Measurements from ENCODE around the gene SPSB1. TPM values are rescaled to one million over a fixed set of nuclear protein-coding genes. Genes with fewer than 3 reads are reported as not detected.

The SPSB1 gene
- total RNA-seq, 1 donor from 2014 or later, result 14.7 TPM

DNA sequence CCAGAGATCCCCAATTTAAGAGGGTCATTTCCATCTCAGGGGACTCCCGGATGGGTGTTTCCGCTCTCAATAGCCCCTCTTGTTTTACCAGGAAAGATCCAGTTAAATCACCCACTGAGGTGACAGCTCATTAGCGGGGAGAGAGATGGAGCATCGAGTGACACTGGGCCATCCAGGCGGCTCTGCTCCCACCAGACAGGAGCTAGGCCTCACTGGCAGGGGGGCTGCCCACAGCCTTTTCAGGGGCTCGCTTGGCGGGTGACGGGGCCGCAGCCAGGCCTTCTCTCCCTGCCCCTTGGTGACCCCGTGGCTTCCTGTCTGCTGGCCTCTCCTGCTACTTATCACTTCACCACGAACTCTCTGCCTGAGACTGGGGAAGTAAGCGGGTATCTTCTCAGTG lies 26.7 kb upstream of the SPSB1 start:
- Histone ChIP-seq H3K27me3 (ENCODE audit: low read depth) (no peaks in the 10 kb centered on the region), H3K36me3 (peaks cover 57% of the 10 kb centered on the region), H3K27ac (no peak overlapping the region), H3K9me3 (no peaks in the 10 kb centered on the region), H3K4me1 (no peaks in the 10 kb centered on the region), H3K4me3 (no peak overlapping the region)
- no peak for TF ChIP-seq CTCF (IDR thresholded peaks at IDR 0.05)
- no peak for ATAC-seq
- intact Hi-C loops (cut with DNase I), result no loop called here
- DNase-seq, result no peak

- no peak for TF ChIP-seq CTCF (IDR thresholded peaks at IDR 0.05)
- no peak for ATAC-seq
- no peaks in the 10 kb centered on the region for H3K4me1 ChIP-seq
- no peak overlapping the region for H3K4me3 ChIP-seq
- DNase-seq, result no peak
- H3K9me3 ChIP-seq, result no peaks in the 10 kb centered on the region
- H3K27ac ChIP-seq, result no peak overlapping the region
- H3K36me3 ChIP-seq, result peaks cover 50% of the 10 kb centered on the region
- H3K27me3 ChIP-seq (ENCODE audit: low read depth), result no peaks in the 10 kb centered on the region
- intact Hi-C loops (cut with DNase I), result no loop called here
Measured at GRCh38 chr1:9267352-9267686, 25.4 kb upstream of the SPSB1 start.

DNA sequence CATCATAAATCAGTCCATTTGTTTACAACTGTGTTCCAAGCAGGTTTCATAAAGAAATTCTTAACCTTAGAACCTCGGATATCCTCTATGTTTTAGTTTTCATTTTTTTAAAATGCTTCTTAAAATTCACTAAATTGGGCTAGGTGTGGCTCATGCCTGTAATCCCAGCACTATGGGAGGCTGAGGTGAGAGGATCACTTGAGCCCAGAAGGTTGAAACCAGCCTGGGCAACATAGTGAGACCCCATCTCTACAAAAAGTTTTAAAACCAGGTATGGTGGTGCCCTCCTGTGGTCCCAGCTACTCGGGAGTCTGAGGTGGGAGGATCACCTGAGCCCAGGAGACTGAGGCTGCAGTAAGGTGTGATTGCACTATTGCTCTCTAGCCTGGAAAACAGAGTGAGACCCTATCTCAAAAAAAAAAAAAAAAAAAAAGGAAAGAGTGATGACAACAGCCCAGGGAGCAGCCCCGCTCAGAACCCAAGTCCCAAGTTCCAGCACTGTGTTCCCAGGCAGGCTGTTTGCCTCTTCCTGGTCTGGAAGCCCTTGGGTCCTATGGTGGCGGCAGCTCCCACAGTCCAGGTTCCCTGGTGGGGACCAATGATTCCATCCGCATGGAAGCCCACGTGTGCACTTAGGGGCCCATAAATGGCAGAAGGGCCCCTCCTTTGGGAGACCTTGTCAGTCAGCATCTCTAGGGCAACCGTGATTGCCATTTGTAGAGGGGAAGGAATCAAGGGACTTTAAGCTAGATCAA lies 24.7 kb upstream of the SPSB1 start:
- DNase-seq (no peak), ATAC-seq (no peak)
- TF ChIP-seq CTCF (IDR thresholded peaks at IDR 0.05), result no peak
- H3K4me3 ChIP-seq, result no peak overlapping the region
- no peak overlapping the region for H3K27ac ChIP-seq
- intact Hi-C loops (cut with DNase I), result no loop called here
- no peaks in the 10 kb centered on the region for H3K27me3 ChIP-seq (ENCODE audit: low read depth)
- no peaks in the 10 kb centered on the region for H3K9me3 ChIP-seq
- peaks cover 43% of the 10 kb centered on the region for H3K36me3 ChIP-seq
- H3K4me1 ChIP-seq, result no peaks in the 10 kb centered on the region

GRCh38 chr1:9269078-9269501 lies 23.6 kb upstream of the SPSB1 start:
- no peak for DNase-seq
- intact Hi-C loops (cut with DNase I), result no loop called here

GRCh38 chr1:9269721-9270120 lies 23.0 kb upstream of the SPSB1 start:
- Histone ChIP-seq H3K4me1 (no peaks in the 10 kb centered on the region), H3K27ac (no peak overlapping the region), H3K27me3 (ENCODE audit: low read depth) (no peaks in the 10 kb centered on the region), H3K9me3 (no peaks in the 10 kb centered on the region), H3K36me3 (peaks cover 26% of the 10 kb centered on the region), H3K4me3 (no peak overlapping the region)
- no peak for DNase-seq
- ATAC-seq, result no peak
- intact Hi-C loops (cut with DNase I), result no loop called here
- no peak for TF ChIP-seq CTCF (IDR thresholded peaks at IDR 0.05)

More at GRCh38 chr1:9269078-9269501, 23.6 kb upstream of the SPSB1 start:
- peaks cover 32% of the 10 kb centered on the region for H3K36me3 ChIP-seq
- H3K9me3 ChIP-seq, result no peaks in the 10 kb centered on the region
- no peak for ATAC-seq
- H3K4me1 ChIP-seq, result no peaks in the 10 kb centered on the region
- H3K27ac ChIP-seq, result no peak overlapping the region
- no peak overlapping the region for H3K4me3 ChIP-seq
- no peaks in the 10 kb centered on the region for H3K27me3 ChIP-seq (ENCODE audit: low read depth)
- no peak for TF ChIP-seq CTCF (IDR thresholded peaks at IDR 0.05)
